GM18870 (cell line): Measurements from ENCODE around the gene KIF23.
A peak's percentile ranks its signal among the peaks of the same experiment; 100 is the strongest.
"Not testable (repeated sequence)": the region's sequence is repeated elsewhere in the genome, so short reads cannot be mapped to it uniquely, and the experiment has no call there.

Source experiments
- ATAC-seq: cut with Tn5 transposase; IDR thresholded peaks from one replicate; pipeline ENCODE4 v1.9.1; 2021; ENCODE audit warnings: moderate library complexity; ENCODE audit not compliant: unreplicated experiment

Gene KIF23

DNA sequence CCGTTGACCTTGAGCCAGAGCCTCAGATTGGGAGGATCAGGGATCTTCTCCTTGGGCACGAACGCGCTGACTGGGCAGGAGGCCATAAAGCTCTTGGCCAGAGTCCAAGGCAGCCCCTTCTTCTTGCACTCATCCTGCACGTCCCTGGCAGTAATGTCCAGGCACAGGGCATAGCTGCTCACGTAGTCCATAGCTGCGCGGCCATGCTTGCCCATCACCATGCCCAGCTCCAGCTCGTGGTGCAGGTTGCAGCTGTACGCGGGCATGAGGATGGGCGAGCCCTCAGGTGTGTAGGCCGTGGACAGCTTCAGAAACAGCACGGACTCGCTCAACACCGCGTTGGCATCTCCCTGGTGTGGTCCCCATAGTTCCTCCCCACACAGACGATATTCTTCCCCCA, 20.5 kb downstream of the KIF23 start:
- ATAC-seq, result no peak

- no peak for ATAC-seq
These were observed 21.8 kb downstream of the KIF23 start for GRCh38 chr15:69435985-69436384.

- no peak for ATAC-seq
These were observed 22.8 kb downstream of the KIF23 start for GRCh38 chr15:69436951-69437350.

DNA sequence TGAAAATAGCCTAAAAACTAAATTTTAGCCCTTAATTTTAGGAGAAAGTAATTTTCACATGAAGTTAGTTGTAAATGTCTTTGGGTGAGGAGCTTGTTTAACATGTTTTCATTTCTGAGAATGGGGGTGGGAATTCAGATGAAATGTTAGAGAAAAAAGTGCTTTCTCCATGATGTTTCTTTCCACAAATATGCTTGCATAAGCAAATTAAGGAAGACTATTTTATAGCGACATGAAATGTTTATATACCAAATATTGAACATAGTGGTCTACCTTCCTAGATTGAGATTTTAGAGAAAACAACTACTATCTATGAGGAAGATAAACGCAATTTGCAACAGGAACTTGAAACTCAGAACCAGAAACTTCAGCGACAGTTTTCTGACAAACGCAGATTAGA, 25.5 kb downstream of the KIF23 start:
- no peak for ATAC-seq

DNA sequence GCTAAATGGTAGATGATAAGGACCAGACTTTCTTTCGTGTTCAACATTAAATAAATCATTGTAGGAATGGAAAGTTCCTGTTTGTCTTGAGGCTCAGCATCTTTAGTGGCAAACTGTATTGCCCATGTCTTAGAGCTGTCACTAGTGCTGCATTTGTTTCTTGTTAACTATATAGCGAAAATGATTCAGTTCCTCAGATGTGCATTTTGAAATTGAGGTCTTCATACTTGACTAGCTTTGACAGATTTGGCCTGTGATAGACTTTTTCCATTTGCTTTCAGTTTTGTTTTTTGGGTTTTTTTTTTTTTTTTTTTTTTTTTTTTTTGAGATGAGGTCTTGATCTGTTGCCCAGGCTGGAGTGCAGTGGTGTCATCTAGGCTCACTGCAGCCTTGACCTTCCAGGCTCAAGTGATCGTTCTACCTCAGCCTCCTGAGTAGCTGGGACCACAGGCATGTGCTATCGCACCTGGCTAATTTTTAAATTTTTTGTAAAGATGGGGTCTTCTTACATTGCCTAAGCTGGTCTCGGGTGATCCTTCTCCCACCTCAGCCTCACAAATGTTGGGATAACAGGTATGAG, 29.0 kb downstream of the KIF23 start:
- ATAC-seq, result no peak

GRCh38 chr15:69444686-69445085, 30.5 kb downstream of the KIF23 start:
- ATAC-seq, result no peak

- no peak for ATAC-seq
These were observed 32.8 kb downstream of the KIF23 start for GRCh38 chr15:69446953-69447352.

- not testable (repeated sequence) for ATAC-seq
These were observed 36.1 kb downstream of the KIF23 start for GRCh38 chr15:69450221-69450620.

- no peak for ATAC-seq
These were observed 37.0 kb downstream of the KIF23 start for GRCh38 chr15:69450968-69451695.

GRCh38 chr15:69451951-69452691, 38.0 kb downstream of the KIF23 start:
- ATAC-seq, result peak; percentile 22

DNA sequence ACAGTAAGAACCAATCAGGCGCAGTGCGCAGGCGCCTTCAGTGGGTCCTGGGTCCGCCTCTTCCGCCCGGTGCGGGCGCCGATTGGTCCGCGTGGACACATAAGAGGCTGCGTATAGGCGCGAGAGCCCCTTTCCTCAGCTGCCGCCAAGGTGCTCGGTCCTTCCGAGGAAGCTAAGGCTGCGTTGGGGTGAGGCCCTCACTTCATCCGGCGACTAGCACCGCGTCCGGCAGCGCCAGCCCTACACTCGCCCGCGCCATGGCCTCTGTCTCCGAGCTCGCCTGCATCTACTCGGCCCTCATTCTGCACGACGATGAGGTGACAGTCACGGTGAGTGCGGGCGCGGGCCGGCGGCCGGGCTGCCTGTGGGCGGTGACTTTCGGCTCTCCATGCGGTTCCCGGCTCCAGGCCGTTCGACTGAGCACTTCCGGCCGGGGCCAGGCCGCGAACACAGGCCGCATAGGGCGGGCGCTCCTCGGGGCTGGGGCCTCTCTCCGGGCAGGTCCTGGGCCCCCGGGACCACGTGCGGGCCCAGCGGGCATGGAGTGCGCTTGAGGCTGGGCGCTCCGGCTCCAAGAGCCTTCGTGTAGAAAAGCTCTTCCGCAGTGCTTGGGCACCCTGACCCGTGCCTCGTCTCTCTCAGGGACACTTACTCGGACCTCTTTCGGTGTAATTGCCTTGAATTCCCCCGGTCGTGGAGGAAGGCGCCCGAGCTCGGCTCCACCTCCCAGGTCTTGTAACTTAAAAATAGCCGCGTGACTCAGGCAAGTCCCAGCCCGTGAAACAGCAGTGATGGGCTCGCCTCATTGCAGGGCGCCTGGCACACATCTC, 38.8 kb downstream of the KIF23 start, which contains the start of gene RPLP1:
TSS of gene RPLP1 (plus strand) at position 127 of the 830 bp plus-strand sequence. CDS start at position 258, 131 bp downstream.
- peak; percentile 66 for ATAC-seq

GRCh38 chr15:69454953-69455352, 40.8 kb downstream of the KIF23 start:
- ATAC-seq, result no peak

GRCh38 chr15:69456208-69457166, 42.3 kb downstream of the KIF23 start:
- ATAC-seq, result no peak

GRCh38 chr15:69457304-69458280, 43.4 kb downstream of the KIF23 start:
- no peak for ATAC-seq

DNA sequence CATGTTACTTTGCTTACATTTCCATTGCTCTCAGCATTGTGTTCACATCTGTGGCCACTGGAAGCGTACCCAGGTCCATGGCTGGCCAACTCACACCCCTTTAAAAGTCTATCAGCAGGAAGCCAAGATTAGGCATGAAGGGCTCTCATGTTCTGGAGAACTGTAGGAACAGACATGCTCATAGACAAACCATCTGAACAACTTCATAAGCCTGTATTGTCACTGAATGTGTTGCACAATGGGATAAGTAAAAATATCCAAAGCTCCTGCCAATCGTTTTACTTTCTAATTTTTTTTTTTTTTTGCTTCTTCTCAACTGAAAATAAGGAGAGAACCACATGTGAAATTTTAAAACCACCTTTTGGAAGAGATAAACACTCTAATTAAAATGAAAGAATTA, 44.9 kb downstream of the KIF23 start:
- no peak for ATAC-seq

DNA sequence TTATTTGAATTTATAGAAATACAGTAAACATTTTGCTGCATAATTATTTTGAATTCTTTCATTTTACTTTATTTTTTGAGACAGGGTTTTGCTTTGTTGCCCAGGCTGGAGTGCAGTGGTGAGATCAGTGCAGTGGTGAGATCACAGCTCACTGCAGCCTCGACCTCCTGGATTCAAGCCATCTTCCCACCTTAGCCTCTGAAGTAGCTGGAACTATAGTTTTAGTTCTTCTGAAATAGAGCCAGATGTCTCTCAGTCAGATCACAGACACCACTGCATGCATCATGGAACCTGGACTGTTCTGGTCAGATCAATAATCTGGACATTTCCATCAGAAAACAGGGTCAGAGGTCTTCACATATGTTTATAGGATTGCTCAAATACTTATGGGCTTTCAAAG, 46.3 kb downstream of the KIF23 start:
- no peak for ATAC-seq

- peak; percentile 8 for ATAC-seq
These were observed 47.9 kb downstream of the KIF23 start for GRCh38 chr15:69462030-69462492.

- peak; percentile 58 for ATAC-seq
These were observed 48.5 kb downstream of the KIF23 start for GRCh38 chr15:69462493-69463181.
